T-helper 17 cell (primary cell): Measurements from ENCODE around the gene EHD2. TPM values are rescaled to one million over a fixed set of nuclear protein-coding genes. Genes with fewer than 3 reads are reported as not detected.
A peak's percentile ranks its signal among the peaks of the same experiment; 100 is the strongest.

Source experiments
- ATAC-seq: fragments of 150-1000 bp; cut with Tn5 transposase; 2 replicates; pipeline ENCODE4 v1.10.0; 2021; ENCODE audit warnings: mild to moderate bottlenecking, moderate library complexity
- DNase-seq, 3 donors: peaks; one replicate each; pipeline versions ENCODE4 v3.0.0 to v3.0.0-alpha.2; 2020 to 2021
- H3K9me3 ChIP-seq: one replicate; pipeline ENCODE4 v1.7.0; 2013; ENCODE audit warnings: low read length, mild to moderate bottlenecking; ENCODE audit not compliant: control insufficient read depth, poor library complexity, severe bottlenecking
- H3K27ac Mint-ChIP-seq: one replicate; pipeline ENCODE4 v1.8.0; 2022; ENCODE audit warnings: mild to moderate bottlenecking, moderate library complexity, mixed read lengths
- H3K27me3 Mint-ChIP-seq: one replicate; pipeline ENCODE4 v1.8.0; 2022; ENCODE audit warnings: mixed read lengths
- H3K36me3 Mint-ChIP-seq: one replicate; pipeline ENCODE4 v1.8.0; 2022; ENCODE audit warnings: low read depth, mixed read lengths
- H3K4me1 Mint-ChIP-seq: one replicate; pipeline ENCODE4 v1.8.0; 2022; ENCODE audit warnings: mild to moderate bottlenecking, mixed read lengths
- H3K4me3 Mint-ChIP-seq: one replicate; pipeline ENCODE4 v1.8.0; 2022; ENCODE audit warnings: mild to moderate bottlenecking, moderate library complexity, mixed read lengths
- total RNA-seq, 4 donors: library from RNA in 2 of 4; stranded (reverse) in 2 of 4; gene quantifications; one replicate each; pipeline ENCODE4 v1.2.3 and lab custom pipeline; 2022 to 2026

EHD2 gene
- total RNA-seq, 2 donors from 2014 or later = 0.70 TPM; not detected in 1

DNA sequence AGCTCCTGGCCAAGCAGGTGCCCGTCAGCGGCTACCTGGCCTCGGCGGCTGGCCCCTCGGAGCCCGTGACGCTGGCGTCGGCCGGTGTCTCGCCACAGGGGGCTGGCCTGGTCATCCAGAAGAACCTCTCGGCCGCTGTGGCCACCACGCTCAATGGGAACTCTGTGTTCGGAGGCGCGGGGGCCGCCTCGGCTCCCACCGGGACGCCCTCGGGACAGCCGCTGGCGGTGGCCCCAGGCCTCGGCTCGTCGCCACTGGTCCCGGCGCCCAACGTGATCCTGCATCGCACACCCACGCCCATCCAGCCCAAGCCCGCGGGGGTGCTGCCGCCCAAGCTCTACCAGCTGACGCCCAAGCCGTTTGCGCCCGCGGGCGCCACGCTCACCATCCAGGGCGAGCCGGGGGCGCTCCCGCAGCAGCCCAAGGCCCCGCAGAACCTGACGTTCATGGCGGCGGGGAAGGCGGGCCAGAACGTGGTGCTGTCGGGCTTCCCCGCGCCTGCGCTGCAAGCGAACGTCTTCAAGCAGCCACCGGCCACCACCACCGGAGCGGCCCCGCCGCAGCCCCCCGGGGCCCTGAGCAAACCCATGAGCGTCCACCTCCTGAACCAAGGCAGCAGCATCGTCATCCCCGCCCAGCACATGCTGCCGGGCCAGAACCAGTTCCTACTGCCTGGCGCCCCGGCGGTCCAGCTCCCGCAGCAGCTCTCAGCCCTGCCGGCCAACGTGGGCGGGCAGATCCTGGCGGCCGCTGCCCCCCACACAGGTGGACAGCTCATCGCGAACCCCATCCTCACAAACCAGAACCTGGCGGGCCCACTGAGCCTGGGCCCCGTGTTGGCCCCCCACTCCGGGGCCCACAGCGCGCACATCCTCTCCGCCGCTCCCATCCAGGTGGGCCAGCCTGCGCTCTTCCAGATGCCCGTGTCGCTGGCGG, 33.0 kb upstream of the EHD2 start:
- DNase-seq (no peak), ATAC-seq (no peak)
- Mint-ChIP-seq H3K4me3 (no peak overlapping the region), H3K27me3 (no peaks in the 10 kb centered on the region), H3K36me3 (peaks cover 5% of the 10 kb centered on the region), H3K27ac (no peak overlapping the region), H3K4me1 (peaks cover 6% of the 10 kb centered on the region)
- H3K9me3 ChIP-seq = no peaks in the 10 kb centered on the region

DNA sequence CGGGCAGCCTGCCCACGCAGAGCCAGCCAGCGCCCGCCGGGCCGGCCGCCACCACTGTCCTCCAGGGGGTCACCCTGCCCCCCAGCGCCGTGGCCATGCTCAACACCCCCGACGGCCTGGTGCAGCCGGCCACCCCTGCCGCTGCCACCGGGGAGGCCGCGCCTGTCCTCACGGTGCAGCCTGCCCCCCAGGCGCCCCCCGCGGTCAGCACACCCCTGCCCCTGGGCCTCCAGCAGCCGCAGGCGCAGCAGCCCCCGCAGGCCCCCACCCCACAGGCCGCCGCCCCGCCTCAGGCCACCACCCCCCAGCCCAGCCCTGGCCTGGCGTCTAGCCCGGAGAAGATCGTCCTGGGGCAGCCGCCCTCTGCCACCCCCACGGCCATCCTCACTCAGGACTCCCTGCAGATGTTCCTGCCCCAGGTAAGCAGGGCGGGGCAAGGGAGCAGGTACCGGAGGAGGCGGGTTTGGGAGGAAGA, 32.3 kb upstream of the EHD2 start:
- H3K27me3 Mint-ChIP-seq = no peaks in the 10 kb centered on the region
- no peaks in the 10 kb centered on the region for H3K9me3 ChIP-seq
- peaks cover 3% of the 10 kb centered on the region for H3K36me3 Mint-ChIP-seq
- peaks cover 7% of the 10 kb centered on the region for H3K4me1 Mint-ChIP-seq
- no peak for ATAC-seq
- no peak overlapping the region for H3K27ac Mint-ChIP-seq
- DNase-seq = no peak
- H3K4me3 Mint-ChIP-seq = no peak overlapping the region

DNA sequence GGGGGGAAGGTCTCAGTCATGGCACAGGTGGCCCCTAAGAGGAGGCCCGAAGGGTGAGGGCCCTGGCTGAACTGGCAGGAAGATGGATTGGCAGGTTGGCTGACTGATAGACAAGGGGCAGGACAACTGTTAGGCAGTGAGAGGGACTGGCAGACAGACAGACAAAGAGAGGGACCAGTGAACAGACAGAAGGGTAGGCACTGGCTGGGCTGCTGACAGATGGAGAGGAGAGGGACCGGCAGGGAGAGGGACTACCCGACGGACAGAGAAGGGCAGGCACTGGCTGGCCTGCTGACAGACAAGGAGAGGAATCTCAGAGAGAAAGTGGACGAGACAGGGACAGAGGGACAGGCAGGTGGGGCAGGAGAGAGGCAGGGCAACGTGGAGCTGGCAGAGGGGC, 31.8 kb upstream of the EHD2 start:
- Mint-ChIP-seq H3K27me3 (no peaks in the 10 kb centered on the region), H3K36me3 (peaks cover 3% of the 10 kb centered on the region), H3K4me1 (peaks cover 7% of the 10 kb centered on the region), H3K27ac (no peak overlapping the region), H3K4me3 (no peak overlapping the region)
- no peaks in the 10 kb centered on the region for H3K9me3 ChIP-seq
- DNase-seq = no peak
- no peak for ATAC-seq

DNA sequence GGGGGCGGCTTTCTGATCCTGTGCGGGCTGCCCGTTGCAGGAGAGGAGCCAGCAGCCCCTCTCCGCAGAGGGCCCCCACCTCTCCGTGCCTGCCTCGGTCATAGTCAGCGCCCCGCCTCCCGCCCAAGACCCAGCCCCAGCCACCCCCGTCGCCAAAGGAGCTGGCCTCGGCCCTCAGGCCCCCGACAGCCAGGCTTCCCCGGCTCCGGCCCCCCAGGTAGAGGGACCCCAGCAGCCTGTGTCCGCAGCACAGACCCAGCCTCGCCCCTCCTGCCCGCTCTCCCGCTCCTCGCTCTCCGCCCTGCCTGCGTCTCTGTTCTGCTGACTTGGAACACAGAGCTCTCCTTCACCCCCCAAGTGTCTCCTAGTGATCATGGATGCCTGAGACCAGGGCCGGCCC, 31.3 kb upstream of the EHD2 start:
- H3K4me3 Mint-ChIP-seq = no peak overlapping the region
- H3K27me3 Mint-ChIP-seq = no peaks in the 10 kb centered on the region
- H3K36me3 Mint-ChIP-seq = peaks cover 3% of the 10 kb centered on the region
- no peak overlapping the region for H3K27ac Mint-ChIP-seq
- H3K9me3 ChIP-seq = no peaks in the 10 kb centered on the region
- DNase-seq (no peak), ATAC-seq (no peak)
- H3K4me1 Mint-ChIP-seq = peaks cover 7% of the 10 kb centered on the region

DNA sequence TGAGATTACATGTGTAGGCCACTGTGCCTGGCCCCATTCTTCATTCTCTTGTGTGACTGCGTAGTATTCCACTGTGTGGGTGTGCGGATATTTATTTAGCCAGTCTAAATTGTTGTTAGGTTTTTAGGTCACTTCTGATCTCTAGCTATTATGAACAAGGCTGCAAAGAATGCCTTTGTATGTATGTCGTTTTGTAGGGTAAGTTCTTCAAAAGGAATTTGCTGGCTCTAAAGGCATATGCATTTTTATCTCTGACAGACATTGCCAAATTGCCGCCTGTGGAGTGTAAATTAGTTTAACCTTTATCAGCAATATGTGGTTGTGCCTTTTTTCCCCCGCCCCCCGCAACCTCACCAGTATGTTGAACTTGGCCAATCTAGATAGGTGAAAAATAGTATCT, 30.3 kb upstream of the EHD2 start:
- Mint-ChIP-seq H3K4me1 (peaks cover 7% of the 10 kb centered on the region), H3K27ac (peak overlapping the region; percentile 27), H3K4me3 (no peak overlapping the region), H3K27me3 (no peaks in the 10 kb centered on the region), H3K36me3 (peaks cover 3% of the 10 kb centered on the region)
- no peaks in the 10 kb centered on the region for H3K9me3 ChIP-seq
- no peak for ATAC-seq
- DNase-seq = no peak

DNA sequence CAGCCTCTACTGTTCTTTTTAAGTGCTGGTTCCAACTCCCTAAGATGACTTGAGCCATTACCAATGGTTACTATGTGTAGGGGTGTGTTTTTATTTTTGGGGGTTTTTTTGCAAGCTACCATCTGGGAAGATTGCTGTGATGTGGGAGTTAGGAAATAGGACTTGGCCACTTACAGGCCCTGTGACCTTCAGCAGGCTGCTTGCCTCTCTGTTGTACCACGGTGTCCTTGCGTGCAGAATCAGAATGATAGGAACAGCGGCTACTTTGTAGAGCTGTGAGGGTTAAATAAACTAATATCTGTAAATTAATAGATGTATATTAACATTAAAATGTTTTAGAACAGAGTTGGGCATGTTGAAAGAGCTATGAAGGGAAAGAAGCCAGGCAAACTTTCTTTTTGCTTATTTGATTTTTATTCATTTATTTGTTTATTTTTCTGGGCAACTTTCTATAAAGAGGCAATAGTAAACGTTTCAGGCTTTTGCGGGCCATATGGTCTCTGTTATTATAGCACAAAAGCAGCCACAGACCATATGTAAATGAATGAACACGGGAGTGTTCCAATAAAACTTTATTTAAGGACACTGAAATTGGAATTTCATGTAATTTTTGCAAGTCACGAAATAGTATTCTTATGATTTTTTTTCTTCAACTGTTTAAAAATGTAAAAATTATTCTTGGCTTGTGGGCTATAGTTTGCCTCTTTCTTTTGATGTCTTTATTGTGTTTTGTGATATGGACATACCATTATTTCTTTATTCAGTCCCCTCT, 26.4 kb upstream of the EHD2 start:
- Mint-ChIP-seq H3K27ac (no peak overlapping the region), H3K4me1 (peaks cover 5% of the 10 kb centered on the region)
- no peak for ATAC-seq

DNA sequence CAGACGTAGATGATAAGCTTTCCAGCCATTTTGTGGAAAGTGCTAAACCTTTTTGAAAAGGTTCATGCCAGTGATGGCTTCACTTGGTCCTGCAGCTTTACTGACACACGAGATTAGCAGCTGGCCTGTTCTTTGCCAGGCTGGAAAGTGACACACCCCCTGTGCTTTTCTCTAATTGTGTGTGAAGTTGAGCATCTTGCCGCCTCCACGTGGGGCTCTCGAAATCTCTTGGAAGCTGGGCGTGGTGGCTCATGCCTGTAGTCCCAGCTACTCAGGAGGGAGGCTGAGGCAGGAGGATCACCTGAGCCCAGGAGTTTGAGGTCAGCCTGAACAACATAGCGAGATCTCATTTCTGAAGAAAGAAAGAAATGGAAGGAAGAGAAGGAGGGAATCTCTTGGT, 25.3 kb upstream of the EHD2 start:
- no peaks in the 10 kb centered on the region for H3K9me3 ChIP-seq
- Mint-ChIP-seq H3K27me3 (no peaks in the 10 kb centered on the region), H3K4me3 (no peak overlapping the region), H3K36me3 (no peaks in the 10 kb centered on the region), H3K27ac (peak overlapping the region; percentile 62), H3K4me1 (peaks cover 4% of the 10 kb centered on the region)
- ATAC-seq (no peak), DNase-seq (no peak)

More for the DNA sequence above, 26.4 kb upstream of the EHD2 start:
- DNase-seq = no peak
- no peaks in the 10 kb centered on the region for H3K36me3 Mint-ChIP-seq
- no peak overlapping the region for H3K4me3 Mint-ChIP-seq
- no peaks in the 10 kb centered on the region for H3K9me3 ChIP-seq
- H3K27me3 Mint-ChIP-seq = no peaks in the 10 kb centered on the region

DNA sequence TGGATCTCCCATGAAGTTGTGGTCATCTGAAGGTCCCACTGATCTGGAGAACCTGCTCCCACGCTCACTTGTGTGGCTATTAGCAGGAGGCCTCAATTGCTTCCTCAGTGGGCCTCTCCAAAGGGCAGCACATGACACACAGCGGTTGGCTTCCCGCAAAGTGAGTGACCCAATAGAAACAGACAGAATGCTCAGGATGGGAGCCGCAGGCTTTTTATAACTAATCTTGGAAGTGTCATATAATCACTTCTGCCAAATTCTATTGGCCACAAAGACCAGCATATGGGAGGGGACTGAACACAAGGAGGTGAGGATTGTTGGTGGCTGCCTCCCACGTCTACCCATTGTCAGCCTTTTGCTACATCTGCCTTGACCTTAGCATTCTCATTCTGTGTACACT, 22.1 kb upstream of the EHD2 start:
- no peak overlapping the region for H3K27ac Mint-ChIP-seq
- no peaks in the 10 kb centered on the region for H3K9me3 ChIP-seq
- H3K4me3 Mint-ChIP-seq = no peak overlapping the region
- H3K36me3 Mint-ChIP-seq = no peaks in the 10 kb centered on the region
- ATAC-seq = no peak
- H3K4me1 Mint-ChIP-seq = peaks cover 5% of the 10 kb centered on the region
- no peaks in the 10 kb centered on the region for H3K27me3 Mint-ChIP-seq
- no peak for DNase-seq

DNA sequence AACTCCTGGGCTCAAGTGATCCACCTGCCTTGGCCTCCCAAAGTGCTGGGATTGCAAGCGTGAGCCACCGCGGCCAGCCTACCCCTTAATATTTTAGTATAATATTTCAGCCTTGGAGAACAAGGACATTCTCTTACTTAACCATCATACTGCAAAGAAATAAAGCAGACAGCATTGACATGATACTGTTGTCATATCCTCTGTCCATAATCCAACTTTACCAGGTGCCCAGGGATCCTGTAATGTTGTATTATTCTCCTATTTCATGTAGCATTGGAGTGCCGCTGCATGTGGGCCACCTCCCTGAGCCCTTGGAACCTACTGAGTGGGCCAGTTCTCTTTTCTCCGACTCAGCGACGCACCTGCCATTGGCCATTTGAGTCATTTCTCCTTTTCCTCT, 21.4 kb upstream of the EHD2 start:
- DNase-seq (no peak), ATAC-seq (no peak)
- Mint-ChIP-seq H3K27me3 (no peaks in the 10 kb centered on the region), H3K27ac (no peak overlapping the region), H3K4me1 (peaks cover 5% of the 10 kb centered on the region), H3K4me3 (peak overlapping the region; percentile 45), H3K36me3 (no peaks in the 10 kb centered on the region)
- no peaks in the 10 kb centered on the region for H3K9me3 ChIP-seq

DNA sequence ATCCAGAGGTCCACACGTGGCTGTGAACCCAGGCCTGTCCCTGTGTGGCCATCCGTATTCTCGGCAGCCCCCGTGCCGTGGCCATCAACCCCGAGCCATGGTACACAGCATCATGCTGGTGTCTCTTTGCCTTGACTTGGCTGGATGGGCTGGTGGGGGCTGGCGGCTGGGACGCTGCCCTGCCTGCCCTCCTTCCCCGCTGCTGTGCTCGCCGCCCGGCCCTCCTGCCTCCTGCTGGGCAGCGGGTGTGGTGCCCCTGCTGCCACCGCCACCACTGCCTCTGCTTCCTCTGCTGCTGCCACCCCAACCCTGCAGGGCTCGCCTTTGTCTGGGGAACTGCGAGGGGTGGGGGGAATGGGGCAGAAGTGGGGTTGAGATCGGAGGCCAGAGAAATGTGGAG, 19.7 kb upstream of the EHD2 start:
- H3K9me3 ChIP-seq = no peaks in the 10 kb centered on the region
- Mint-ChIP-seq H3K27me3 (no peaks in the 10 kb centered on the region), H3K4me1 (peaks cover 5% of the 10 kb centered on the region), H3K27ac (no peak overlapping the region), H3K4me3 (no peak overlapping the region), H3K36me3 (no peaks in the 10 kb centered on the region)
- DNase-seq = no peak
- ATAC-seq = no peak

DNA sequence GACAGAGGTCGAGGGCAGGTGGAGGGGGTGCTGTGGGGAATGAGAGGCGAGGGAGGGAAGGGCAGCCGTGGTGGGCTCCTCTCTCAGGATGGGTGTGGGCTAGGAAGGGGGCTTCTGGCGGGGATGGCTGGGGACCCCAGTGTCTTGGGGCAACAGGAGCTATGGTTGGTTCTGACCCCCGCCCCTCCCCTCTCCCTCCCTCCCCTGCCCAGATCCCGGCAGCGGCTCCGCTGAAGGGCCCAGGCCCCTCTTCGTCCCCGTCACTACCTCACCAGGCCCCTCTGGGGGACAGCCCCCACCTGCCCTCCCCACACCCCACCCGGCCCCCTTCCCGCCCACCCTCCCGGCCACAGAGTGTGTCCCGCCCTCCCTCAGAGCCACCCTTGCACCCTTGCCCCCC, 19.3 kb upstream of the EHD2 start:
- peaks cover 5% of the 10 kb centered on the region for H3K4me1 Mint-ChIP-seq
- no peak overlapping the region for H3K4me3 Mint-ChIP-seq
- no peaks in the 10 kb centered on the region for H3K36me3 Mint-ChIP-seq
- ATAC-seq (no peak), DNase-seq (no peak)
- H3K9me3 ChIP-seq = no peaks in the 10 kb centered on the region
- no peaks in the 10 kb centered on the region for H3K27me3 Mint-ChIP-seq
- no peak overlapping the region for H3K27ac Mint-ChIP-seq

DNA sequence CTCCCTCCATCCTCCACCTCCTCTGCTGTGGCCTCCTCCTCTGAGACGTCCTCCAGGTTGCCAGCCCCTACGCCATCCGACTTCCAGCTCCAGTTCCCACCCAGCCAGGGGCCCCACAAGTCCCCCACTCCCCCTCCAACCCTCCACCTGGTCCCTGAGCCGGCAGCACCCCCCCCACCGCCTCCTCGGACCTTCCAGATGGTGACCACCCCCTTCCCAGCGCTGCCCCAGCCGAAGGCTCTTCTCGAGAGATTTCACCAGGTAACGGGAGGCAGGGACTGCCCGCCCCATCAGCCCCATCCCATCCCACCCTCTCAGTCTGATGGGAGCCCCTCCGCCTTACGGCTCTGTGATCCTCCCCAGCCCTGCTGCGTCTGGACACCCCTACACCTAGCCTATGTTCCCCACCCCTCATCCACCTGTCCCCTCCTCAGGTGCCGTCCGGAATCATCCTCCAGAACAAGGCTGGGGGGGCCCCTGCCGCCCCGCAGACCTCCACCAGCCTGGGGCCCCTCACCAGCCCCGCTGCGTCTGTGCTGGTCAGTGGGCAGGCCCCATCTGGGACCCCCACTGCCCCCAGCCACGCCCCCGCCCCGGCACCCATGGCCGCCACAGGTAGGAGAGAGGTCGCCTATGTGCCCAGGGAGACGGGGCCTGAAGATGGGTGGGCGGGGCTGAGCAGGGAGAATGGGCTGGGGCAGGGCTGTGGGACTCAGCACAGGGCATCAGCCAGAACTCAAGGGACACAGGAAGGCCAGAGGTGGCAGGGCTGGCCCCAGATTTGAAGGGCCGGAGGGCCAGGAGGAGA, 18.6 kb upstream of the EHD2 start:
- no peaks in the 10 kb centered on the region for H3K27me3 Mint-ChIP-seq
- no peaks in the 10 kb centered on the region for H3K36me3 Mint-ChIP-seq
- H3K4me3 Mint-ChIP-seq = no peak overlapping the region
- no peaks in the 10 kb centered on the region for H3K9me3 ChIP-seq
- no peak overlapping the region for H3K27ac Mint-ChIP-seq
- DNase-seq (no peak), ATAC-seq (no peak)
- peaks cover 5% of the 10 kb centered on the region for H3K4me1 Mint-ChIP-seq
